Inflammatory macrophage (primary cell): Measurements from ENCODE around the gene ASB18.

Experiments used
- DNase-seq, 2 donors: peaks; one replicate each; pipeline ENCODE4 v3.0.0-alpha.2; 2020 to 2022

Gene ASB18

GRCh38 chr2:236161531-236161930 is 102.7 kb downstream of the ASB18 start:
- no peak for DNase-seq

- DNase-seq = no peak
These were observed 103.1 kb downstream of the ASB18 start for GRCh38 chr2:236161082-236161462.

- no peak for DNase-seq
These were observed 103.7 kb downstream of the ASB18 start for GRCh38 chr2:236160366-236161081.

GRCh38 chr2:236159778-236160170 is 104.4 kb downstream of the ASB18 start:
- DNase-seq = no peak

GRCh38 chr2:236158969-236159777 is 105.0 kb downstream of the ASB18 start:
- DNase-seq = no peak

- DNase-seq = no peak
These were observed 106.2 kb downstream of the ASB18 start for GRCh38 chr2:236157815-236158498.

GRCh38 chr2:236157366-236157765 is 106.8 kb downstream of the ASB18 start:
- DNase-seq = no peak

GRCh38 chr2:236156860-236157194 is 107.4 kb downstream of the ASB18 start:
- no peak for DNase-seq

GRCh38 chr2:236156095-236156859 is 107.9 kb downstream of the ASB18 start:
- no peak for DNase-seq

- DNase-seq = no peak
These were observed 108.8 kb downstream of the ASB18 start for GRCh38 chr2:236155406-236155805.

GRCh38 chr2:236146436-236146835 is 117.8 kb downstream of the ASB18 start:
- DNase-seq = no peak

GRCh38 chr2:236143811-236144210 is 120.4 kb downstream of the ASB18 start:
- no peak for DNase-seq
